AG04450 (cell line): ENCODE measurements around the gene DTX3. TPM values are rescaled to one million over a fixed set of nuclear protein-coding genes. Genes with fewer than 3 reads are reported as not detected.
A peak's percentile ranks its signal among the peaks of the same experiment; 100 is the strongest.
"Not testable (repeated sequence)": the region's sequence is repeated elsewhere in the genome, so short reads cannot be mapped to it uniquely, and the experiment has no call there.

ENCODE experiments used
- CTCF ChIA-PET: fragments of 300-600, 350-600 bp; formaldehyde crosslinking; extraction: SDS; loops from one replicate; lab custom pipeline; 2022; ENCODE audit warnings: antibody characterized with exemption, inconsistent platforms; lab: Charles Lee
- POLR2A ChIA-PET: fragments of 350-600 bp; formaldehyde crosslinking; extraction: SDS; loops from one replicate; lab custom pipeline; 2021; ENCODE audit warnings: antibody characterized with exemption, inconsistent platforms; lab: Yijun Ruan, JAX
- DNase-seq: peaks from one replicate; pipeline ENCODE4 v3.0.0-alpha.2; 2011; ENCODE audit warnings: low read depth, low spot score
- H3K27ac ChIP-seq: one replicate; pipeline ENCODE4 v1.5.1; 2012; ENCODE audit warnings: low read depth, low read length, control low read depth
- H3K27me3 ChIP-seq: one replicate; pipeline ENCODE4 v1.6.0; 2012; ENCODE audit warnings: low read length; ENCODE audit not compliant: control insufficient read depth, insufficient read depth
- H3K4me3 ChIP-seq: 2 replicates; pipeline ENCODE4 v1.5.1; 2011; ENCODE audit warnings: mild to moderate bottlenecking, low read depth, low read length, control low read depth
- H3K9me3 ChIP-seq: 2 replicates; pipeline ENCODE4 v1.5.1; 2012; ENCODE audit warnings: low read length; ENCODE audit not compliant: control insufficient read depth, insufficient read depth
- CTCF ChIP-seq: IDR thresholded peaks from 2 replicates; pipeline ENCODE4 v1.5.1; 2011; ENCODE audit warnings: low read depth, low read length, control low read depth, inconsistent platforms
- polyA plus RNA-seq: library from polyadenylated mRNA; depleted of rRNA; stranded (reverse); fragments of >200 nt; gene quantifications from 2 replicates; pipeline ENCODE4 v1.2.3, GENCODE V29; 2011

The DTX3 gene
- polyA plus RNA-seq, 1 experiment: 24.8 TPM

- no peak for TF ChIP-seq CTCF
- DNase-seq: no peak
- Histone ChIP-seq H3K27me3 (peaks cover 22% of the 10 kb centered on the region), H3K9me3 (no peaks in the 10 kb centered on the region), H3K4me3 (no peak overlapping the region), H3K27ac (no peak overlapping the region)
- ChIA-PET POLR2A (interaction anchor here (0.7 to 1.0 kb wide), 2 partner anchors 18 to 126 kb away, joined by 3 to 5 read pairs; no protein-coding TSS in a partner anchor), CTCF (interaction anchor here (0.9 to 6.7 kb wide), 8 partner anchors 8 to 149 kb away, joined by 3 to 112 read pairs (median 45); partner anchors contain the start of genes B4GALNT1 and OS9)
Measured at GRCh38 chr12:57585156-57585555, 19.5 kb upstream of the DTX3 start.

DNA sequence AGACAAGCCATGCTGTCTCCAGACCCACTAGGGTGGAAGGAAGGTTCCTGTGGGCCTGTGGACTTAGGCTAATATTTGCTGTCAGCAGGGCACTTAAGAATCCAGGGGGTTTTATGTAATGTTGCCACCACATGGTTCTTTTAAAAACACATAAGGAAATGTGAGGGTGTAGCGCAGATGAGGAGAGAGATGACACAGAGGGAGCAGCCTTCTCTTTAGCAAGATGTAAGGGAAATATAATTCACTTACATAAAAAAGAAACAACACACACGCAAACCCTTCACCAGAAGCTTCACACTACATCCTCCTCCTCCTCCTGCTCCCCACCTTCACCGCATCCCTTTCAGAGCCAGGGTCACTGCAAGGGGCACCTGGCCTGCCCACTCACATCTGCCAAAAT is 18.5 kb upstream of the DTX3 start:
- POLR2A ChIA-PET: no interaction called here
- Histone ChIP-seq H3K27me3 (peaks cover 20% of the 10 kb centered on the region), H3K9me3 (no peaks in the 10 kb centered on the region; the same call in 1 of the 2 replicates), H3K4me3 (no peak overlapping the region), H3K27ac (no peak overlapping the region)
- TF ChIP-seq CTCF: no peak
- CTCF ChIA-PET: interaction anchor here (0.9 to 6.7 kb wide), 4 partner anchors 36 to 148 kb away, joined by 11 to 112 read pairs (median 48); partner anchors contain the start of genes B4GALNT1 and OS9
- no peak for DNase-seq

GRCh38 chr12:57586832-57587429 is 17.7 kb upstream of the DTX3 start:
- no peak overlapping the region for H3K4me3 ChIP-seq
- no peak overlapping the region for H3K27ac ChIP-seq
- no peak for TF ChIP-seq CTCF
- CTCF ChIA-PET: interaction anchor here (4.3 kb wide), 1 partner anchor 47 kb away, joined by 59 read pairs; the partner anchor contains the start of gene B4GALNT1
- peaks cover 20% of the 10 kb centered on the region for H3K27me3 ChIP-seq
- DNase-seq: no peak
- POLR2A ChIA-PET: no interaction called here
- no peaks in the 10 kb centered on the region; the same call in 1 of the 2 replicates for H3K9me3 ChIP-seq

- POLR2A ChIA-PET: not testable (repeated sequence)
Measured at GRCh38 chr12:57588951-57589610, 15.5 kb upstream of the DTX3 start.

GRCh38 chr12:57590479-57590863 is 14.2 kb upstream of the DTX3 start:
- no peak for TF ChIP-seq CTCF
- ChIA-PET POLR2A (no interaction called here), CTCF (interaction anchor here (0.6 to 2.1 kb wide), 3 partner anchors 19 to 136 kb away, joined by 4 to 6 read pairs (median 6); partner anchors contain the start of gene B4GALNT1)
- H3K9me3 ChIP-seq: no peaks in the 10 kb centered on the region; the same call in 1 of the 2 replicates
- peaks cover 16% of the 10 kb centered on the region for H3K27me3 ChIP-seq
- no peak for DNase-seq
- peak overlapping the region; percentile 84 for H3K4me3 ChIP-seq
- no peak overlapping the region for H3K27ac ChIP-seq

More at GRCh38 chr12:57588951-57589610, 15.5 kb upstream of the DTX3 start:
- H3K9me3 ChIP-seq, DNase-seq, H3K27ac ChIP-seq, H3K4me3 ChIP-seq: not testable (repeated sequence)
- peaks cover 18% of the 10 kb centered on the region for H3K27me3 ChIP-seq
- CTCF ChIA-PET: interaction anchor here (1.4 kb wide), 1 partner anchor 44 kb away, joined by 4 read pairs; the partner anchor contains the start of gene B4GALNT1
